ENCODE measurements around the gene PNLIPRP2. TPM values are rescaled to one million over a fixed set of nuclear protein-coding genes. Genes with fewer than 3 reads are reported as not detected.

PNLIPRP2 gene
- polyA plus RNA-seq, 1 donor (not counting 4 experiments of a cell fraction or from before 2014, with no cell fraction given), result not detected

- no peaks in the 10 kb centered on the region for H3K9me3 ChIP-seq (ENCODE audit: control insufficient read depth, low read depth, low read length)
- no peaks in the 10 kb centered on the region for H4K20me1 ChIP-seq (ENCODE audit: control insufficient read depth, extremely low read depth, insufficient read depth, low read length)
- FAIRE-seq (no peak), DNase-seq (ENCODE audit: low read depth, low spot score) (no peak)
- dilution Hi-C loops (cut with MboI; ENCODE audit: extremely low pct_ligation_motif_present, low sequenced_read_pairs), result no loop called here
- H3K36me3 ChIP-seq (ENCODE audit: control insufficient read depth in 2 of 2, extremely low read depth in 1 of 2, insufficient read depth in 2 of 2, low read length in 2 of 2), result no peaks in the 10 kb centered on the region
- no peaks in the 10 kb centered on the region for H3K9me1 ChIP-seq (ENCODE audit: control insufficient read depth, extremely low read depth, insufficient read depth, low read length)
- no peak overlapping the region for H3K4me2 ChIP-seq (ENCODE audit: control insufficient read depth, extremely low read depth, insufficient read depth, low read depth, low read length)
- no peak overlapping the region for H2AFZ ChIP-seq (ENCODE audit: control insufficient read depth, low read length)
- H3K27ac ChIP-seq (ENCODE audit: control insufficient read depth, insufficient read depth, low read length), result no peak overlapping the region
- H3K4me3 ChIP-seq (ENCODE audit: control insufficient read depth in 2 of 3, extremely low read depth in 1 of 3, insufficient read depth in 2 of 3, low read depth in 1 of 3, low read length in 3 of 3), result no peak overlapping the region
- H3K79me2 ChIP-seq (ENCODE audit: control insufficient read depth, insufficient read depth, low read length), result no peaks in the 10 kb centered on the region
- H3K27me3 ChIP-seq (ENCODE audit: control insufficient read depth, extremely low read depth, insufficient read depth, low read length), result peaks cover 4% of the 10 kb centered on the region
- H3K4me1 ChIP-seq (ENCODE audit: control insufficient read depth, extremely low read depth, insufficient read depth, low read length), result no peaks in the 10 kb centered on the region
- TF ChIP-seq EZH2 (IDR thresholded peaks at IDR 0.05; ENCODE audit: low read length), result no peak
- TF ChIP-seq CTCF (optimal IDR thresholded peaks at IDR 0.05 in 1 of 3, IDR thresholded peaks at IDR 0.05 in 1 of 3, conservative IDR thresholded peaks at IDR 0.05 in 1 of 3; ENCODE audit: extremely low read depth in 1 of 3, insufficient read depth in 2 of 3, low read length in 3 of 3), result no peak
- H3K9ac ChIP-seq (ENCODE audit: control insufficient read depth, extremely low read depth, insufficient read depth, low read length), result no peak overlapping the region
Observed at GRCh38 chr10:116593139-116593740, 27.5 kb upstream of the PNLIPRP2 start.

- Histone ChIP-seq H3K27ac (ENCODE audit: control insufficient read depth, insufficient read depth, low read length) (no peak overlapping the region), H3K4me1 (ENCODE audit: control insufficient read depth, extremely low read depth, insufficient read depth, low read length) (no peaks in the 10 kb centered on the region), H3K9me1 (ENCODE audit: control insufficient read depth, extremely low read depth, insufficient read depth, low read length) (no peaks in the 10 kb centered on the region), H3K9ac (ENCODE audit: control insufficient read depth, extremely low read depth, insufficient read depth, low read length) (no peak overlapping the region), H2AFZ (ENCODE audit: control insufficient read depth, low read length) (no peak overlapping the region), H3K4me3 (ENCODE audit: control insufficient read depth in 2 of 3, extremely low read depth in 1 of 3, insufficient read depth in 2 of 3, low read depth in 1 of 3, low read length in 3 of 3) (no peak overlapping the region), H3K79me2 (ENCODE audit: control insufficient read depth, insufficient read depth, low read length) (no peaks in the 10 kb centered on the region), H3K36me3 (ENCODE audit: control insufficient read depth in 2 of 2, extremely low read depth in 1 of 2, insufficient read depth in 2 of 2, low read length in 2 of 2) (no peaks in the 10 kb centered on the region), H4K20me1 (ENCODE audit: control insufficient read depth, extremely low read depth, insufficient read depth, low read length) (no peaks in the 10 kb centered on the region), H3K9me3 (ENCODE audit: control insufficient read depth, low read depth, low read length) (no peaks in the 10 kb centered on the region), H3K27me3 (ENCODE audit: control insufficient read depth, extremely low read depth, insufficient read depth, low read length) (peaks cover 6% of the 10 kb centered on the region), H3K4me2 (ENCODE audit: control insufficient read depth, extremely low read depth, insufficient read depth, low read depth, low read length) (no peak overlapping the region)
- TF ChIP-seq EZH2 (IDR thresholded peaks at IDR 0.05; ENCODE audit: low read length) (no peak), CTCF (optimal IDR thresholded peaks at IDR 0.05 in 1 of 3, IDR thresholded peaks at IDR 0.05 in 1 of 3, conservative IDR thresholded peaks at IDR 0.05 in 1 of 3; ENCODE audit: extremely low read depth in 1 of 3, insufficient read depth in 2 of 3, low read length in 3 of 3) (no peak)
- DNase-seq (ENCODE audit: low read depth, low spot score) (no peak), FAIRE-seq (no peak)
- dilution Hi-C loops (cut with MboI; ENCODE audit: extremely low pct_ligation_motif_present, low sequenced_read_pairs), result no loop called here
Observed at GRCh38 chr10:116594525-116595035, 26.2 kb upstream of the PNLIPRP2 start.
